ENCODE results near the gene MYOZ3.

Gene MYOZ3

GRCh38 chr5:150627731-150628545 lies 33.1 kb upstream of the MYOZ3 start:
- no peak for DNase-seq

DNA sequence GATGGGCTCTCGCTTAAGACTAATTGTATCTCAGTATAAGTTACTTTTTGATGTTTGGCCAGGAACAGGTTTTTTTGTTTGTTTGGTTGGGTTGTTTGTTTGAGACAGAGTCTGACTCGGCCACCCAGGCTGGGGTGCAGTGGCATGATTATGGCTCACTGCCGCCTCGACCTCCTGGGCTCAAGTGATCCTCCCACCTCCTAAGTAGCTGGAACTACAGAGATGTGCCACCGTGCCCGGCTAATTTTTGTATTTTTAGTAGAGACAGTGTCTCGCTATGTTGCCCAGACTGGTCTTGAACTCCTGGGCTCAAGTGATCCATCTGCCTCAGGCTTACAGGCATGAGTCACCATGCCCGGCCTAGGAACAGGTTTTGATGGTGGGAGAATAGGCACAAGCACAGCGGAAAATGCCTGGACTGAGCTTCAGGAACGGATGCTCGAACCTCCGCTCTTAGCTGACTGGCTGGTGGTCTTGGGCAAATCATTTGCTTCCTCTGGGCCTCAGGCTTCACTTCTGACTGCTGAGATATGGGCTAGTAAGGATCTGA lies 32.0 kb upstream of the MYOZ3 start:
- no peak for DNase-seq

GRCh38 chr5:150630016-150630415 lies 31.0 kb upstream of the MYOZ3 start:
- DNase-seq, result no peak

DNA sequence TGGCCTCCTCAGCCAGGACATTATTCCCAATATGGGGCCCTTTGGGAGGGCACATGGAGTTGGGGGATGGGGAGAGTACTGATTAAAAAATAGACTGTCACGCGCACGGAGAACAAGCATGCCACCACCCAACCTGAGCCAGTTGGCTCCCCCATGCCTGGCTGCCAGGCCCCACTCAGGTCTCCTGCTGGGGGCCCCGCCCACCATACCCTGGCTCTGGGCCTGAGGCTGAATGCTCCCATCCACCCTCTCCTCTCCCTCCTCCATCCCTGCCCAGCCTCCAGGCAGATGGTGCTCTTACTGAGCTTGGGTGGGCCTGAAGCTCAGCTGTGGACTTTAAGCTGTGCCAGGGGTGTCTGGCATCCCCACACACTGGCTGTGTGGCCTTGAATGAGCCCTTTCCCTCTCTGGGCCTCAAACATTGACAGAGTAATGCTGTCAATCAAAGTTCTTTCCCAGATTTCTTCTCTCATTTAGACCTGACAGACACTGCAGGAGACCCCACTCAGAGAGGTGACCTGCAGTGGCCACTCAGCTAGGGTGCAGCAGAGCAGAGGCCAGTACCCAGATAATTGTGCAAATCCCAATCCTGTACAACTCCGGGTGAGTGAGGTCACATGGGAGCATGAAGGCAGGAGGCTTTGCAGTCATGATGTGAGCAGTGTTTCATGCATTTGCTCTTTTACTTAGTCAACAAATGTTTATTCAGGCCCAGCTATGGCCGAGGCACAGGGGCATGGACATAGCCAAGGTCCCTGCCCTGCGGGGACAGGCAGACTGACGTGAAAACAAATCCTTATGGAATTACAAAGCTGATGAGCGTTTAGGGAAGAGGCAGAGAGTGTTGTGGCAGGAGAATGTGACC lies 30.4 kb upstream of the MYOZ3 start:
- DNase-seq, result no peak

- DNase-seq, result no peak
Measured at GRCh38 chr5:150631326-150631701, 29.7 kb upstream of the MYOZ3 start.

DNA sequence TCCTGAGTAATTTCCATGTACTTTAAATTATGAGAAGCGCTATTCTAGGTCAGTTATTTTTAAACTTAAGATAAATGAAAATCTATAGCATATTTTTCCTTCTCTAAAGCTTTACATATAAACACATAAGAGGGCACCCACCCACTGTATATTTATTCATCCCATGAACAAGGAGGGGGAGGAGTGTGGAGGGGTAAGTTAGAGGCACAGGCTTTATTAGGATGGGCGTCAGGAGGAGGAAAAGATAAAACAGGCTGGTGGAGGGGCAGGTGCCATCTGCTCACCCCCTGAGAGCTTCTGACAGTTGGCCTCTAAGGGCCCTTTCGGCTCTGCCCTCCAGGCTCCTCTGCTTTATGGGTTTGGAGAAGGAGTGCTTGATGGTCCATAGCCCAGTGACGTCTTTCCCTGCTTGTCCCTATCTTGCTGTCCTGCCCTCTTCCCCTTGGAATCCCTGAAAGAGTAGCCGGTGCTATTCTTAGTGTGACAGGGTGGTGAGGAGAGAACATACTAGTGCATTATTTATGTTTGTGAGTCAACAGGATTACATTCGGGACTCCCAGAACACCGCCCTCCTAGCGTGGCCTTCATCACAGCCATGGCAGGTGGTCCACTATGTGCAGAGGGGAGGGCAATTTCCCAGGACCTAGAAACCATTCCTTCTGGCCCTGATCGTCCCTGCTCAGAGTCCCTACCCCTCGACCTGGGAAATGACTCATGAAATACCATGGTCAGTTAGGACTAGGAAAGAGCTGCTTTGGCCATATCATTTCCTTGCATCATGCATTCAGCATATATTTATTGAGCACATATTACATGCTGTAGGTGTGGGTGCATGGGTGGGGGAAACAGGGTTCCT lies 28.5 kb upstream of the MYOZ3 start:
- no peak for DNase-seq

DNA sequence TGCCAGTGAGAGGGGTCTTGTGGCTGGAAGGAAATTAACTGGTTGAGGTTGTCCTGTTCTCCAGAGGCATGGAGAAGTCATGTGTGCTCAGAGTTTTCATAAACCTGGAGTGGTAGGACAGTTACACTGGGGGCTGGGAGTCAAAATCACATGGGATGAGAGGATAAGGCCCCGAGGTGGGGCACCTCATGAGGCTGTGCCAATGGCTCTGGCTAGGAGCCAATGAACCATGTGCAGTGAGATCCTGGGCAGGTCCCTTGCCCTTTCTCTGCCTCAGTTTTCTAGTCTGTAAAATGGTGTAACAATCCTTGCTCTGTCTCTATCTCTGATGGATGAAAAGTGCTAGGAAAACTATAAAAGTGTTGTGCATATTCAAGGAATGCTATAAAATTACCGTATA lies 27.6 kb upstream of the MYOZ3 start:
- DNase-seq, result no peak

GRCh38 chr5:150636391-150637244 lies 24.4 kb upstream of the MYOZ3 start:
- DNase-seq, result no peak

- no peak for DNase-seq
Measured at GRCh38 chr5:150637245-150638052, 23.6 kb upstream of the MYOZ3 start.

GRCh38 chr5:150638053-150638444 lies 23.0 kb upstream of the MYOZ3 start:
- DNase-seq, result no peak

GRCh38 chr5:150638488-150639376 lies 22.3 kb upstream of the MYOZ3 start:
- no peak for DNase-seq

DNA sequence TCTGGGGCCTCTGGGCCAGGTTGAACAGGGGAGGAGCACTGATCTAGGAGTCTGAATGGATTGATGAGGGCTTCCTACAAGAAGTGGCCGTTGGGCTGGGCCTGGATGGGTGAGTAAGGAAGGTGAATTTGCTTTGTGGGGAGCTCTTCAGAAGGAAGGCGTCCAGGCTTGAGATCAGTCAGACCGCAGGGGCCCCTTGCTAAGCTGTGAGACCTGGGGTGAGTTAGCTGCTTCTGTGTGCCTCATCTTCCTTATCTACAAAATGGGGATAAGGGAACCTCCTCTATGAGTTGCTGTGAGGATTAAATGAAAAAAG lies 21.7 kb upstream of the MYOZ3 start:
- DNase-seq, result no peak

DNA sequence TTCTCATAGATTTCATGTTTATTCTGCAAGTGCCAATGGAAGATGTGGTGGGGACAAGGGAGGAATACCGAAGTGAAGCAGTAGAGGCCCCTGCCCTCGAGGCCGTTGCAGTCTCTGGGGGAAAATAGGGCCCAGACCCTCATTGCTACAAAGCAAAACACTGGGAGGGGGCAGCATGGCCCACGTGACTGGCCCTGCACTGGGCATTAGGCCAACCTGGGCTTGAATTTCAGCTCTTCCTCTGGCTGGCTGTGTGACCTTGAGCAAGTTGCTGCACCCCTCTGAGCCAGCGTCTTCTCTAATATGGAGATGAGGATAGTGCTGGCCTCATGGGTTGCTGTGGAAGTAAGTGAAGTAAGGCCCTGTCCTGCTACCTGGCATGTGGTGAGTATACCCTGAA lies 21.3 kb upstream of the MYOZ3 start:
- DNase-seq, result no peak

- DNase-seq, result no peak
Measured at GRCh38 chr5:150640311-150641005, 20.6 kb upstream of the MYOZ3 start, which contains the start of gene SYNPO. Gene SYNPO, plus strand, starts transcription at chr5:150640660. Its CDS starts 7,616 bp downstream, at chr5:150648276.

GRCh38 chr5:150641006-150641570 lies 20.0 kb upstream of the MYOZ3 start:
- DNase-seq, result no peak

GRCh38 chr5:150641824-150642566 lies 19.1 kb upstream of the MYOZ3 start:
- DNase-seq, result no peak

DNA sequence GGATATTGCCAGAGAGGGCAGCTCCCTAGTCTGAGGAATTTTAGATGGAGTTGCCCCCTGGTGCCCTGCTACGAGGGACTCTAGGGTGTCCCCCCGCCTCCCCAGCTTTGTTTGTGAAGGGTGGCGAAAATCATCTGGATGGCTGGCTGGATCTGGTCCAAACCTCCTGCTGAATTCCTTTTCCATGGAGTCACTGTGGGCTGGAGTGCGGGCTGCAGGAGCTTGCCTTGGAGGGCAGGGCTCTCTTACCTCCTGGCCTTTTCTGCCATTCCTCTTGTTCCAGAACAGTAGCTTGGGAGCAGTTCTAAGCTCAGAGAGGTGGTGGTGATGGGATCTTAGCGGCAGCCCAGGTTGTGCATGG lies 18.5 kb upstream of the MYOZ3 start:
- no peak for DNase-seq

DNA sequence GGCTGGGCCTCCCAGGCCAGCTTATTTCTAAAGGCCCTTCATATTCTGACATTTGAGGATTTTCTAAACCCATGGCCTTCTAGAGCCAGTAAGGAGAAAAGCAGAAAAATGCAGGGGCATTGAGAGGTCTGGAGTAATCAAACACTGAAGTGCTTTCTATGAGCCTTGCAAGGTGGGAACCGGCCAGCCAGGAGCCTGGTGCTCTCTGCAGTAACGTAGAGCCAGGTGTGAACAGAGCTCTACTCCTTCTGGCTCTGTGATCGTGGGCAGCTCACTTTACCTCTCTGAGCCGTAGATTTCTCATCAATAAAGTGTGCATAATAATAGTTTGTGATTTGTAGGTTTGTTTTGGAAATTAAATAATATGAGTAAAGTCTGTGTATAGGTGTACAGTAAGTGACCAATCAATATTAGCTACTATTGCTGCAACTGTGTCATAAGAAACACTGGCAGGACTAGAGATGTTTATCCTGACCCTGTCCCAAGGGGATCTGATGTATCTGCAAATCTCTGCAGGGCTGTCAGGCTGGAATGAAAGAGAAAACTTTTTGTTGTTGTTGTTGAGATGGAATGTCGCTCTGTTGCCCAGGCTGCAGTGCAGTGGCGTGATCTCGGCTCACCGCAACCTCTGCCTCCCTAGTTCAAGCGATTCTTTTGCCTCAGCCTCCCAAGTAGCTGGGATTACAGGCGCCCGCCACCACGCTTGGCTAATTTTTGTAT lies 17.9 kb upstream of the MYOZ3 start:
- no peak for DNase-seq
